ENCODE measurements around the gene HNRNPC.

- TF ChIP-seq CTCF (IDR thresholded peaks at IDR 0.05) (no peak), ZFX (IDR thresholded peaks at IDR 0.05; ENCODE audit: borderline replicate concordance) (no peak)
Measured at GRCh38 chr14:21308479-21309237, 39.4 kb upstream of the HNRNPC start.

Measured in 22Rv1 (cell line).